ENCODE measurements around the gene LIAS. TPM values are rescaled to one million over a fixed set of nuclear protein-coding genes. Genes with fewer than 3 reads are reported as not detected.

The LIAS gene
- 11.0 and 12.3 TPM in 2 replicates for total RNA-seq

DNA sequence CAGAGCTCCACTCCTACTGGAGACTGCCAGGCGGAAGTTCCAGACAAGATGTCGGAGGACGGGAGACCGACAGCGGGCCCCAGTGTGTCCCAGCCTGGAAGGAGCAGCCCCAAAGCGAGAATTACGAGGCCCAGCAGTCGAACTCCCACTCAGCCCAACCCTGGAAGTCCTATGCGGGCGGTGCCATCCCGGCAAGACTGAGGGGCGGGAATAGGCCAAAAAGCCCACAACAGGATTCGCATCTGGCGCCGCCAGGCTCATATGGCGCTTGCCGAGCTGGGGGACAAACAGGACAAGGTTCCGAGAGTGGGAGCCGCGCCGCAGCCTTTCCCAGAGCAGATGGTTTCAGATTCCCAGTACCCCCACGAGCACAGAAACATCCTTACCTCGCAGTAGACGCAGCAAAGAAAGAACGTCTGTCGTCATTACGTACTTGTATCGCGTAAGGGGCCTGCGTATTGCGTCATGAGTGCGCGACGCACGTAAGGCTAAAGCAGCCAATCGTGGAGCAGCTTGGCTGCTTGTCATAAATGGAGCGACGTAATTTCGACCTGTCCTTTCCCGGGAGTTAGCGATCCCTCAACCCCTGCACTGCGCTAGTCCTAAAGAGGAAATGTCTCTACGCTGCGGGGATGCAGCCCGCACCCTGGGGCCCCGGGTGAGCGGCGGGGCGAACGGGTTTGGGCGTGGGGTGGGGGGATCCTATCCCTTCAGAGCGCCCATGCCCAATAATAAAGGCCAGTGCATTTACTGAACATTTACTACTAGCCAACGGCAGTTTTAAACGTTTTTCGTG lies at the start of gene LIAS, which contains the start of gene RPL9:
Gene LIAS, plus strand, starts transcription at position 552 of the 796 bp plus-strand sequence. Its CDS starts 62 bp downstream, at position 614.
Gene RPL9, minus strand, starts transcription at position 418 of the 796 bp plus-strand sequence. CDS start 483 bp downstream, outside the sequence.

DNA sequence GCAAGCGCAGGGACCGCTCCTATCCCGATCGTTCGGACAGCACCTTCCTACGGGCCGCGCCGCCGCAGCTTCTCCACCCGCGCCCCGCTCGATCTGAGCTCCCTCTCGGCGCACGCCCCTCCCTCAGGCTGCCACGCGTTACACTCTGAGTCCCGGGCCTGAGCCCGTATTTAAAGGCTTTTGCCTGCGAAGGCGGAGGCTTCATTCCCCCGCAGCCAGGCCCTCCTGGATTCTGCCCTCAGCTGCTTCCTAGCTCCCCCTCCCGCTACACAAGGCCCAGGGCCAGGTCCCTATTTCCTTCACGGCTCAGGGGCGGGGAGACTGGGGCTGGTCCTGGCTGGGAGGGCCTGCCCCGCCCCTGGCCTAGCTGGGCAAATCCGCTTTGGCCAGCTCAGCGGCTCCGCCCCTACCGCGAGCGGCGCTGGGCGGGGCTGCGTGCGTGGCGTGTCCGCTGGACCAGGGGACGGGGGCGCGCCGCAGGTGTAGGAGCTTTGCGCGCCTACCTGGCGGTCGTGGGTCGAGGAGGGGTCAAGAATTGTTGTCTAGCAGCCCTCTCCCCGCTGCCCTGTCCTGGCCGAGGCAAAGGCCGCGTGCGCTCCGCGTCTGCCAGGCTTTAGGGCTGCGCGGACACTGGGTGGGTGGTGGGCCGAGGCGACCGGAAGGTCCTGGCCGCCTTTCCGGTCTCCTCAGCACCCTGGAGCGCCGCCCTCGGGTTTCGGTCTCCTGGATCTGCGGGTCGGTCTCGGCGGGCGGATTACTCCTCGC lies 68.6 kb downstream of the LIAS start, which contains the start of gene UGDH:
Gene UGDH, minus strand, starts transcription at position 144 of the 765 bp plus-strand sequence. CDS start 5,927 bp downstream, outside the sequence.

Other genes starting within 250 kb of the LIAS start
- gene RFC1, start 92.7 kb upstream of the LIAS start, total RNA-seq = 31.2 and 31.9 TPM in 2 replicates
- 0.07 TPM in 1 of 2 replicates, not detected in the other for gene KLB, start 52.1 kb upstream of the LIAS start, total RNA-seq
- 2,844 and 3,798 TPM in 2 replicates for gene RPL9, start 134 bp upstream of the LIAS start, total RNA-seq
- gene UGDH, start 68.4 kb downstream of the LIAS start, total RNA-seq = 47.3 and 93.1 TPM in 2 replicates
- 6.9 and 14.4 TPM in 2 replicates for gene SMIM14, start 179.8 kb downstream of the LIAS start, total RNA-seq
- gene UBE2K, start 239.1 kb downstream of the LIAS start, total RNA-seq = 19.6 and 36.4 TPM in 2 replicates